ENCODE results near the gene MNDA. TPM values are rescaled to one million over a fixed set of nuclear protein-coding genes. Genes with fewer than 3 reads are reported as not detected.

MNDA gene
- total RNA-seq, 1 experiment from 2014 or later = not detected

DNA sequence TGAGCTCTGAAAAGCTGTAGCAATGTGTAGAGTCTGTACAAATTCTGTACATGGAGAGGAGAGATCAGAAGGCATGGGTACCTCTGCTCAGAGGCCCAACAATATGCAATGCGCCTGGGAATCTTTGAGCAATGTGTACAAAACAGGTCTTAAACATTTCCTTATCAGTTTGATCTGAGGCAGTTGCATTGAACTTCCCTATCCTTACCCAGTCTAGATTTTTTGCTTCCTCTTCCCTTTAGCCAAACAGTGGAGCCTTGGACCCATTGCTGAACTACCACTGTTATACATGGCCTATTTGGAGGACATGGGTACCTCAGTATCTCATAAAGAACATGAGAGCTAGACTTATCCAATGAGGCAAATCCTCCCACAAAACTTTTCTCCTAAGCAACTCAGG, 12.6 kb upstream of the MNDA start:
- Histone ChIP-seq H4K5ac (ENCODE audit: insufficient read length, low read depth, low read length) (no peak overlapping the region), H3K27ac (ENCODE audit: insufficient read length, low read depth, low read length) (no peak overlapping the region), H3K4ac (ENCODE audit: low read depth, low read length) (no peak overlapping the region), H4K91ac (ENCODE audit: insufficient read length, low read depth, low read length) (no peak overlapping the region), H3K79me2 (ENCODE audit: insufficient read depth, low read length) (no peaks in the 10 kb centered on the region), H3T11ph (ENCODE audit: low read length) (no peak overlapping the region), H3K4me1 (ENCODE audit: insufficient read depth, low read length) (no peaks in the 10 kb centered on the region), H3K56ac (ENCODE audit: insufficient read length, low read depth, low read length) (no peak overlapping the region), H3K9me3 (ENCODE audit: control insufficient read depth, low read depth, low read length) (no peaks in the 10 kb centered on the region), H2AFZ (ENCODE audit: low read length) (no peak overlapping the region), H2BK12ac (ENCODE audit: insufficient read length, low read depth, low read length) (no peak overlapping the region), H3K23ac (ENCODE audit: insufficient read length, low read depth, low read length) (no peak overlapping the region), H4K20me1 (ENCODE audit: control insufficient read depth, insufficient read depth, insufficient read length) (no peaks in the 10 kb centered on the region), H2AK5ac (ENCODE audit: insufficient read length, low read length) (no peak overlapping the region), H3K14ac (ENCODE audit: insufficient read depth, low read length) (no peak overlapping the region), H3K4me2 (ENCODE audit: insufficient read depth, insufficient read length, low read length) (no peak overlapping the region), H4K8ac (replicated peaks; ENCODE audit: insufficient read length, low read depth, low read length) (no peak overlapping the region), H3K9ac (ENCODE audit: extremely low read depth, insufficient read length, low read length) (no peak overlapping the region), H2BK5ac (ENCODE audit: insufficient read length, low read length) (no peak overlapping the region), H3K27me3 (ENCODE audit: insufficient read depth, low read length) (no peaks in the 10 kb centered on the region), H2BK15ac (ENCODE audit: low read depth, low read length) (no peak overlapping the region), H2BK20ac (ENCODE audit: low read depth, low read length, poor library complexity, severe bottlenecking) (no peak overlapping the region), H2BK120ac (ENCODE audit: low read depth, low read length, poor library complexity, severe bottlenecking) (no peak overlapping the region), H3K79me1 (ENCODE audit: insufficient read depth, low read depth, low read length, poor library complexity, severe bottlenecking) (no peaks in the 10 kb centered on the region), H3K18ac (ENCODE audit: insufficient read length, low read depth, low read length) (no peak overlapping the region), H3K23me2 (ENCODE audit: insufficient read length, low read depth, low read length, poor library complexity, severe bottlenecking) (no peaks in the 10 kb centered on the region)
- 0 out of 7 replicates have a peak, but pooled peaks cover 0 to under 1% (median 0%) of the 10 kb centered on the region in 3 experiments for H3K36me3 Mint-ChIP-seq (ENCODE audit: insufficient read depth in 1 of 3, low read depth in 3 of 3)
- H3K4me1 Mint-ChIP-seq = no peaks in the 10 kb centered on the region
- TF ChIP-seq, protein P1, sequence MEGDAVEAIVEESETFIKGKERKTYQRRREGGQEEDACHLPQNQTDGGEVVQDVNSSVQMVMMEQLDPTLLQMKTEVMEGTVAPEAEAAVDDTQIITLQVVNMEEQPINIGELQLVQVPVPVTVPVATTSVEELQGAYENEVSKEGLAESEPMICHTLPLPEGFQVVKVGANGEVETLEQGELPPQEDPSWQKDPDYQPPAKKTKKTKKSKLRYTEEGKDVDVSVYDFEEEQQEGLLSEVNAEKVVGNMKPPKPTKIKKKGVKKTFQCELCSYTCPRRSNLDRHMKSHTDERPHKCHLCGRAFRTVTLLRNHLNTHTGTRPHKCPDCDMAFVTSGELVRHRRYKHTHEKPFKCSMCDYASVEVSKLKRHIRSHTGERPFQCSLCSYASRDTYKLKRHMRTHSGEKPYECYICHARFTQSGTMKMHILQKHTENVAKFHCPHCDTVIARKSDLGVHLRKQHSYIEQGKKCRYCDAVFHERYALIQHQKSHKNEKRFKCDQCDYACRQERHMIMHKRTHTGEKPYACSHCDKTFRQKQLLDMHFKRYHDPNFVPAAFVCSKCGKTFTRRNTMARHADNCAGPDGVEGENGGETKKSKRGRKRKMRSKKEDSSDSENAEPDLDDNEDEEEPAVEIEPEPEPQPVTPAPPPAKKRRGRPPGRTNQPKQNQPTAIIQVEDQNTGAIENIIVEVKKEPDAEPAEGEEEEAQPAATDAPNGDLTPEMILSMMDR (conservative IDR thresholded peaks at IDR 0.05) = no peak
- DNase-seq = no peak
- peaks cover 3% of the 10 kb centered on the region in 2 experiments; a peak in 3 of 5 replicates for H3K9me3 Mint-ChIP-seq
- H3K27ac Mint-ChIP-seq = no peak overlapping the region
- no peak overlapping the region for H3K4me3 Mint-ChIP-seq
- no CpG with 5 or more reads among the region's 1 CpG for WGBS (ENCODE audit: extremely low coverage, insufficient read length, low lambda C conversion rate)
- no peaks in the 10 kb centered on the region for H3K27me3 Mint-ChIP-seq (ENCODE audit: low read depth)

All from H9 (cell line).